GM12873 (cell line): ENCODE measurements around the gene GPRC5D.

Experiments
- CTCF ChIP-seq: IDR thresholded peaks from 2 replicates; pipeline ENCODE4 v1.5.1; 2012; ENCODE audit warnings: low read depth, mild to moderate bottlenecking, moderate library complexity, low read length, control low read depth; ENCODE audit not compliant: insufficient read depth; ENCODE audit errors: missing control alignments

The GPRC5D gene

GRCh38 chr12:12912711-12913110 lies 39.3 kb downstream of the GPRC5D start:
- TF ChIP-seq CTCF = no peak

- TF ChIP-seq CTCF = no peak
These were observed 42.0 kb downstream of the GPRC5D start for GRCh38 chr12:12909995-12910420.

- TF ChIP-seq CTCF = no peak
These were observed 42.6 kb downstream of the GPRC5D start for GRCh38 chr12:12909228-12909994.

- no peak for TF ChIP-seq CTCF
These were observed 43.3 kb downstream of the GPRC5D start for GRCh38 chr12:12908711-12909110.

- TF ChIP-seq CTCF = no peak
These were observed 43.7 kb downstream of the GPRC5D start for GRCh38 chr12:12908252-12908651.

- TF ChIP-seq CTCF = no peak
These were observed 44.4 kb downstream of the GPRC5D start for GRCh38 chr12:12907552-12907951.

GRCh38 chr12:12903642-12904609 lies 48.0 kb downstream of the GPRC5D start:
- TF ChIP-seq CTCF = no peak
